Nephron progenitor cell (in vitro differentiated cells): ENCODE data around the gene RELT.

Experiments used
- DNase-seq: peaks from one replicate; pipeline ENCODE4 v3.0.0; 2021
- H3K27ac Mint-ChIP-seq: 2 replicates; pipeline ENCODE4 v1.8.0; 2021; ENCODE audit warnings: mild to moderate bottlenecking, moderate library complexity, mixed read lengths
- H3K27me3 Mint-ChIP-seq: 2 replicates; pipeline ENCODE4 v1.8.0; 2021; ENCODE audit warnings: mild to moderate bottlenecking, low read depth, mixed read lengths; ENCODE audit not compliant: poor library complexity
- H3K36me3 Mint-ChIP-seq: 2 replicates; pipeline ENCODE4 v1.8.0; 2021; ENCODE audit warnings: low read depth, mixed read lengths
- H3K4me1 Mint-ChIP-seq: 2 replicates; pipeline ENCODE4 v1.8.0; 2021; ENCODE audit warnings: mixed read lengths
- H3K4me3 Mint-ChIP-seq: 2 replicates; pipeline ENCODE4 v1.8.0; 2021; ENCODE audit warnings: mild to moderate bottlenecking, moderate library complexity, mixed read lengths
- H3K9me3 Mint-ChIP-seq: 2 replicates; pipeline ENCODE4 v1.8.0; 2021; ENCODE audit warnings: mild to moderate bottlenecking, moderate library complexity, mixed read lengths
- CTCF ChIP-seq: fragments of 200-600 bp; sonication (generic); IDR thresholded peaks from 2 replicates; pipeline ENCODE4 v1.5.0; 2021; ENCODE audit warnings: antibody characterized with exemption

Gene RELT

DNA sequence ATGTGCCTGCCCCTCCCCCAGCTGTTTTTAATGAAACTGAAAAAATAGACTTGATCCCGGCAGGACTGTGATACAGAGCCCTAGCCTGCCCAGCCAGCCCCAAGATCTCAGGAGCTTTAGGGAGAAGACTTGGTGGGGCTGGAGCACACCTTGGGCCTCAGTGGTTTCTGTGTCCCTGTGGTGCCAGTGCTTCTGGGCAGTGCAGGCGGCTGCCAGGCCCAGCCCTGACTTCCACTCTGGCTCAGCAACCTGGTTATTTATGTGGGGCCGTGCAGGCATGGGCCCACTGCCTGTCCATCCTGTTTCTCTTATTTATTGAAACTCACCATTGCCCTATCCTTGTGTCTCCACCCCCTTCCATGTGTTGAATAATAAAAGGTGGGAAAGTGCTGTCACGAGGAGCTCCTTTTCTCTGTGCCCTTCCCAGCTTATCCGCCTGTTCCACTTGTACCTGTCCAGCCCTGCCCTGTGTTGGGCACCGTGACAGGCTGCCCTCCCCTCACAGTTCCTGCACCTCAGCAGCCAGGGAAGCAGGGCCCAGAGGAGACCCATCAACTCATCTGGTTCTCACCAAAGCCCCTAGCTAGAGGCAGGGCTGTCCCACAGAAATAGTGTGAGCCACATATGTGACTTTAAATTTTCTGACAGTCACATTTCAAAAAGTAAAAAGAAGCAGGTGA, 20.2 kb downstream of the RELT start:
- no peak for TF ChIP-seq CTCF
- Mint-ChIP-seq H3K9me3 (no peaks in the 10 kb centered on the region), H3K4me1 (peaks cover 25% of the 10 kb centered on the region), H3K4me3 (no peak overlapping the region), H3K27me3 (peaks cover 3% of the 10 kb centered on the region), H3K27ac (peak overlapping the region; percentile 36), H3K36me3 (peaks cover 5% of the 10 kb centered on the region)
- no peak for DNase-seq

GRCh38 chr11:73396985-73397384, 20.8 kb downstream of the RELT start:
- Mint-ChIP-seq H3K36me3 (peaks cover 5% of the 10 kb centered on the region), H3K27me3 (peaks cover 3% of the 10 kb centered on the region), H3K4me1 (peaks cover 25% of the 10 kb centered on the region), H3K4me3 (no peak overlapping the region), H3K27ac (no peak overlapping the region), H3K9me3 (no peaks in the 10 kb centered on the region)
- no peak for TF ChIP-seq CTCF
- no peak for DNase-seq

GRCh38 chr11:73397468-73398131, 21.4 kb downstream of the RELT start:
- Mint-ChIP-seq H3K4me1 (peaks cover 25% of the 10 kb centered on the region), H3K4me3 (no peak overlapping the region), H3K9me3 (no peaks in the 10 kb centered on the region), H3K36me3 (peaks cover 5% of the 10 kb centered on the region), H3K27me3 (peaks cover 3% of the 10 kb centered on the region), H3K27ac (peak overlapping the region; percentile 42)
- no peak for DNase-seq
- TF ChIP-seq CTCF, result no peak

GRCh38 chr11:73398132-73398526, 21.9 kb downstream of the RELT start:
- peaks cover 5% of the 10 kb centered on the region for H3K36me3 Mint-ChIP-seq
- peak overlapping the region; percentile 42 for H3K27ac Mint-ChIP-seq
- TF ChIP-seq CTCF, result no peak
- peaks cover 3% of the 10 kb centered on the region for H3K27me3 Mint-ChIP-seq
- H3K9me3 Mint-ChIP-seq, result no peaks in the 10 kb centered on the region
- peaks cover 22% of the 10 kb centered on the region for H3K4me1 Mint-ChIP-seq
- no peak for DNase-seq
- no peak overlapping the region for H3K4me3 Mint-ChIP-seq

- no peak overlapping the region for H3K27ac Mint-ChIP-seq
- peaks cover 17% of the 10 kb centered on the region for H3K4me1 Mint-ChIP-seq
- H3K4me3 Mint-ChIP-seq, result no peak overlapping the region
- H3K36me3 Mint-ChIP-seq, result peaks cover 5% of the 10 kb centered on the region
- no peaks in the 10 kb centered on the region for H3K9me3 Mint-ChIP-seq
- DNase-seq, result no peak
- TF ChIP-seq CTCF, result no peak
- H3K27me3 Mint-ChIP-seq, result peaks cover 3% of the 10 kb centered on the region
Observed at GRCh38 chr11:73398721-73399120, 22.5 kb downstream of the RELT start.

DNA sequence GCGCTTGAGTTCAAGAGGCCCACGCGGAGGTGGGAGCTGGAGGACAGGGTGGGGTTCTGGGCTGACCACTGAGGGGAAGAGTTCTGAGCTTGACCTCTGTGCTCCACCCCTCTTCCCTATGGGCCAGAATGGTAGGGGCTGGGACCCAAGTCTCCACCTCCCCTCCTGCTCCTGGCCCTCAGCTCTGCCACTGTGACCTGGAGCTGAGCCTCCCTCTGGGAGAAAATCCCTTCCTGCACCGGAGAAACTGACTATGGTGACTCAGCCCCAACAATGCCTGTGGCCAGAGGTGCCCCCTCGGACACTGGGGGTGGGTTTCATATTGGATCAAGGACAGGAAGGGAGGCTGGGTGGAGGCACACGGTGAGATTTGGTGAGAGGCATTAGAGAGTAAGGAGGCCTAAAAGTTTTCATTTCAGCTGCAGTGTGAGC, 23.0 kb downstream of the RELT start:
- Mint-ChIP-seq H3K27ac (peak overlapping the region; percentile 34), H3K36me3 (peaks cover 5% of the 10 kb centered on the region), H3K4me1 (peaks cover 17% of the 10 kb centered on the region), H3K27me3 (peaks cover 3% of the 10 kb centered on the region), H3K4me3 (no peak overlapping the region), H3K9me3 (no peaks in the 10 kb centered on the region)
- no peak for TF ChIP-seq CTCF
- no peak for DNase-seq
